ENCODE data around the gene SERINC5. TPM values are rescaled to one million over a fixed set of nuclear protein-coding genes. Genes with fewer than 3 reads are reported as not detected.

Gene SERINC5
- total RNA-seq, 2 experiments from 2014 or later, result 115 to 123 TPM

GRCh38 chr5:80300125-80300524, 44.3 kb upstream of the SERINC5 start:
- Histone ChIP-seq H3K9me3 (ENCODE audit: control insufficient read depth in 1 of 2, insufficient read depth in 1 of 2, low read length in 2 of 2) (no peaks in the 10 kb centered on the region), H3K36me3 (ENCODE audit: insufficient read depth, low read length) (no peaks in the 10 kb centered on the region), H3K27ac (ENCODE audit: low read depth in 1 of 2, low read length in 2 of 2) (no peak overlapping the region), H3K27me3 (ENCODE audit: control insufficient read depth in 1 of 2, insufficient read depth in 2 of 2, low read length in 2 of 2) (no peaks in the 10 kb centered on the region), H3K4me1 (ENCODE audit: insufficient read depth, low read length) (no peaks in the 10 kb centered on the region), H3K4me3 (ENCODE audit: low read length) (no peak overlapping the region)
- TF ChIP-seq CTCF (IDR thresholded peaks at IDR 0.05), result no peak
- DNase-seq (no peak), ATAC-seq (ENCODE audit: poor library complexity) (no peak)
- ChIA-PET CTCF (no interaction called here), POLR2A (no interaction called here)
- no peaks in the 10 kb centered on the region for H3K4me1 Mint-ChIP-seq (ENCODE audit: low read depth)
- no peak overlapping the region for H3K4me3 Mint-ChIP-seq
- no peak overlapping the region for H3K27ac Mint-ChIP-seq
- no peaks in the 10 kb centered on the region for H3K36me3 Mint-ChIP-seq (ENCODE audit: low read depth)
- no peaks in the 10 kb centered on the region for H3K9me3 Mint-ChIP-seq
- intact Hi-C loops (cut with DNase I, micrococcal nuclease), result loop anchor here in 1 of 2 experiments (10.0 kb wide), 2 partner anchors 305 to 1165 kb away; partner anchors contain the start of gene MTX3
- no peaks in the 10 kb centered on the region for H3K27me3 Mint-ChIP-seq

GRCh38 chr5:80299601-80300000, 43.8 kb upstream of the SERINC5 start:
- no peak overlapping the region for H3K27ac ChIP-seq (ENCODE audit: low read depth in 1 of 2, low read length in 2 of 2)
- H3K36me3 ChIP-seq (ENCODE audit: insufficient read depth, low read length), result no peaks in the 10 kb centered on the region
- Mint-ChIP-seq H3K27me3 (no peaks in the 10 kb centered on the region), H3K4me3 (no peak overlapping the region), H3K9me3 (no peaks in the 10 kb centered on the region), H3K27ac (no peak overlapping the region), H3K36me3 (ENCODE audit: low read depth) (no peaks in the 10 kb centered on the region), H3K4me1 (ENCODE audit: low read depth) (no peaks in the 10 kb centered on the region)
- no peaks in the 10 kb centered on the region for H3K4me1 ChIP-seq (ENCODE audit: insufficient read depth, low read length)
- no peak for DNase-seq
- no peaks in the 10 kb centered on the region for H3K9me3 ChIP-seq (ENCODE audit: control insufficient read depth in 1 of 2, insufficient read depth in 1 of 2, low read length in 2 of 2)
- no peaks in the 10 kb centered on the region for H3K27me3 ChIP-seq (ENCODE audit: control insufficient read depth in 1 of 2, insufficient read depth in 2 of 2, low read length in 2 of 2)
- no peak for ATAC-seq (ENCODE audit: poor library complexity)
- ChIA-PET POLR2A (no interaction called here), CTCF (no interaction called here)
- H3K4me3 ChIP-seq (ENCODE audit: low read length), result no peak overlapping the region
- no peak for TF ChIP-seq CTCF (IDR thresholded peaks at IDR 0.05)
- intact Hi-C loops (cut with DNase I, micrococcal nuclease), result no loop called here

GRCh38 chr5:80296121-80296520, 40.3 kb upstream of the SERINC5 start:
- no peaks in the 10 kb centered on the region for H3K9me3 Mint-ChIP-seq
- no peak for ATAC-seq (ENCODE audit: poor library complexity)
- no peaks in the 10 kb centered on the region for H3K4me1 Mint-ChIP-seq (ENCODE audit: low read depth)

More at GRCh38 chr5:80296121-80296520, 40.3 kb upstream of the SERINC5 start:
- no peak overlapping the region for H3K27ac Mint-ChIP-seq
- Histone ChIP-seq H3K4me1 (ENCODE audit: insufficient read depth, low read length) (no peaks in the 10 kb centered on the region), H3K27me3 (ENCODE audit: control insufficient read depth in 1 of 2, insufficient read depth in 2 of 2, low read length in 2 of 2) (no peaks in the 10 kb centered on the region), H3K36me3 (ENCODE audit: insufficient read depth, low read length) (no peaks in the 10 kb centered on the region), H3K4me3 (ENCODE audit: low read length) (no peak overlapping the region), H3K9me3 (ENCODE audit: control insufficient read depth in 1 of 2, insufficient read depth in 1 of 2, low read length in 2 of 2) (no peaks in the 10 kb centered on the region), H3K27ac (ENCODE audit: low read depth in 1 of 2, low read length in 2 of 2) (no peak overlapping the region)
- POLR2A ChIA-PET, result no interaction called here
- no peak overlapping the region for H3K4me3 Mint-ChIP-seq
- CTCF ChIA-PET, result interaction anchor here (0.7 kb wide), 1 partner anchor 280 kb away, joined by 3 read pairs; no protein-coding TSS in a partner anchor
- no peak for TF ChIP-seq CTCF (IDR thresholded peaks at IDR 0.05)
- no peaks in the 10 kb centered on the region for H3K36me3 Mint-ChIP-seq (ENCODE audit: low read depth)
- DNase-seq, result no peak
- intact Hi-C loops (cut with DNase I, micrococcal nuclease), result no loop called here
- no peaks in the 10 kb centered on the region for H3K27me3 Mint-ChIP-seq

All from CD4-positive, alpha-beta T cell (primary cell).